GM21786 (cell line): ENCODE results near the gene ATP8B3.

ENCODE experiments used
- ATAC-seq: cut with Tn5 transposase; IDR thresholded peaks from one replicate; pipeline ENCODE4 v1.9.1; 2021; ENCODE audit not compliant: unreplicated experiment

ATP8B3 gene

GRCh38 chr19:1811942-1812425 is at the start of gene ATP8B3:
TSS of gene ATP8B3 (minus strand) at chr19:1812276. CDS start at chr19:1811736, 540 bp downstream.
- ATAC-seq, result no peak

GRCh38 chr19:1861599-1862031 is 49.5 kb upstream of the ATP8B3 start:
- no peak for ATAC-seq

- no peak for ATAC-seq
These were observed 48.9 kb upstream of the ATP8B3 start for GRCh38 chr19:1860821-1861598.

- no peak for ATAC-seq
These were observed 48.1 kb upstream of the ATP8B3 start for GRCh38 chr19:1860042-1860775.

GRCh38 chr19:1859331-1859781 is 47.3 kb upstream of the ATP8B3 start:
- no peak for ATAC-seq

GRCh38 chr19:1858412-1859081 is 46.5 kb upstream of the ATP8B3 start:
- ATAC-seq, result no peak

- ATAC-seq, result no peak
These were observed 45.7 kb upstream of the ATP8B3 start for GRCh38 chr19:1857648-1858326.

- no peak for ATAC-seq
These were observed 44.9 kb upstream of the ATP8B3 start for GRCh38 chr19:1856698-1857603.

- ATAC-seq, result no peak
These were observed 44.2 kb upstream of the ATP8B3 start for GRCh38 chr19:1856345-1856697.

- no peak for ATAC-seq
These were observed 43.8 kb upstream of the ATP8B3 start for GRCh38 chr19:1855828-1856255.

- ATAC-seq, result no peak
These were observed 43.2 kb upstream of the ATP8B3 start for GRCh38 chr19:1855040-1855827.

- no peak for ATAC-seq
These were observed 42.5 kb upstream of the ATP8B3 start for GRCh38 chr19:1854542-1855039.

GRCh38 chr19:1854039-1854541 is 42.0 kb upstream of the ATP8B3 start:
- no peak for ATAC-seq

- no peak for ATAC-seq
These were observed 41.4 kb upstream of the ATP8B3 start for GRCh38 chr19:1853295-1854038.

- ATAC-seq, result no peak
These were observed 40.6 kb upstream of the ATP8B3 start for GRCh38 chr19:1852581-1853128.

GRCh38 chr19:1851654-1852580 is 39.8 kb upstream of the ATP8B3 start:
- no peak for ATAC-seq
